Loucy (cell line): ENCODE measurements around the gene TENT4A.
A peak's percentile ranks its signal among the peaks of the same experiment; 100 is the strongest.

ENCODE experiments used
- H2AFZ ChIP-seq: fragments of 200-600 bp; sonication (generic); 2 replicates; pipeline ENCODE4 v1.6.0; 2016; ENCODE audit warnings: antibody characterized with exemption, mild to moderate bottlenecking, low read length, moderate library complexity
- H3F3A ChIP-seq: fragments of 200-600 bp; 2 replicates; pipeline ENCODE4 v1.6.0; 2016; ENCODE audit warnings: antibody characterized with exemption, low read depth, mild to moderate bottlenecking
- H3K27me3 ChIP-seq: fragments of 200-600 bp; sonication (generic); 2 replicates; pipeline ENCODE4 v1.6.1; 2014; ENCODE audit warnings: low read length, mild to moderate bottlenecking; ENCODE audit not compliant: insufficient read depth, poor library complexity, severe bottlenecking
- H3K36me3 ChIP-seq: fragments of 200-600 bp; sonication (generic); 2 replicates; pipeline ENCODE4 v1.6.1; 2016; ENCODE audit warnings: low read length; ENCODE audit not compliant: insufficient read depth
- H3K4me1 ChIP-seq: fragments of 200-600 bp; sonication (generic); 2 replicates; pipeline ENCODE4 v1.5.1; 2014; ENCODE audit warnings: low read length, mild to moderate bottlenecking; ENCODE audit not compliant: insufficient read depth, poor library complexity, severe bottlenecking
- H3K4me2 ChIP-seq: fragments of 200-600 bp; sonication (generic); 2 replicates; pipeline ENCODE4 v1.6.0; 2014; ENCODE audit warnings: antibody characterized with exemption, low read length, low read depth, mild to moderate bottlenecking; ENCODE audit not compliant: poor library complexity, severe bottlenecking
- H3K4me3 ChIP-seq: fragments of 200-600 bp; sonication (generic); 2 replicates; pipeline ENCODE4 v1.5.1; 2014; ENCODE audit warnings: low read length, mild to moderate bottlenecking, mixed read lengths; ENCODE audit not compliant: poor library complexity, severe bottlenecking
- H3K79me2 ChIP-seq: fragments of 200-600 bp; sonication (generic); 2 replicates; pipeline ENCODE4 v1.6.1; 2014; ENCODE audit warnings: low read length; ENCODE audit not compliant: insufficient read depth
- H3K9ac ChIP-seq: fragments of 200-600 bp; sonication (generic); 2 replicates; pipeline ENCODE4 v1.6.0; 2014; ENCODE audit warnings: mild to moderate bottlenecking, low read depth, low read length, moderate library complexity; ENCODE audit not compliant: poor library complexity, severe bottlenecking
- H3K9me2 ChIP-seq: fragments of 200-600 bp; sonication (generic); replicated peaks from 2 replicates; pipeline ENCODE4 v1.6.1; 2016; ENCODE audit warnings: low read depth, low read length, mixed read lengths
- H3K9me3 ChIP-seq: fragments of 200-600 bp; sonication (generic); 2 replicates; pipeline ENCODE4 v1.6.1; 2014; ENCODE audit warnings: mild to moderate bottlenecking, antibody characterized with exemption, low read length, low read depth; ENCODE audit not compliant: insufficient read depth
- H4K20me1 ChIP-seq: fragments of 200-600 bp; sonication (generic); 2 replicates; pipeline ENCODE4 v1.6.0; 2014; ENCODE audit warnings: antibody characterized with exemption, low read length, mild to moderate bottlenecking; ENCODE audit not compliant: insufficient read depth, poor library complexity, severe bottlenecking
- EZH2phosphoT487 ChIP-seq: fragments of 200-600 bp; IDR thresholded peaks from 2 replicates; pipeline ENCODE4 v1.6.1; 2018; ENCODE audit warnings: antibody characterized with exemption, mild to moderate bottlenecking, moderate library complexity, borderline replicate concordance
- TF ChIP-seq, protein P1 (sequence below): fragments of 200-600 bp; sonication (generic); conservative IDR thresholded peaks from 2 replicates; pipeline ENCODE4 v1.5.1; 2014; ENCODE audit warnings: mild to moderate bottlenecking, antibody characterized with exemption, low read length

TENT4A gene

DNA sequence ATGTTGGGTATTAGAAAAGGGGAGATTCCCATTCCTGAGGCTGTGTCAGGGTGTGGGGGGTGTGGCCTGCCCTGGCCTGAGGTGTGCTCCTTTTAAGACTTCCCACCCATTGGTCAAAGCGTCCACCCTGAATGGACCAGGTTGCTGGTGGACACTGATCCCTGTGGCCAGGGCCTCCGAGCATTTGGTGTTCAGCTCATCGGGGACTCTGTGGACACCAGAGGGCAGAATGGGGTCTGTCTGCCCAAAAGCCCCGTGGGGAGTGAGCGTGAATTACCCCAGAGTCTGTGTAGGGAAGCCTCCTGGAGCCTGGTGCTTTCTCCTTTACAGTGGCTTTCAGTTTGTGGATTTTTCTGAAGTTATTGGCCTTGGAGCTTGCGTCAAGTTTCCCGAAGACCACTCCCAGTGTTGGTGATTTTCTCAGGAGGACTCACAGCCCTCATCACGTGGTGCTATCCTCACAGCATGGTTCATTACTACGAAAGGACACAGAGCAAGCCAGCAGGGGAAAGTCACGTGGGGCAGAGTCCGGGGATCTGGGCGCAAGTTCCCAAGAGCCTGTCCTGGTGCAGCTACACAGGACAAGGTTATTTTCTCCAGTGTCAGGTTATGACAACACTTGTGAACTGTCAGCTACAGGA, 55.5 kb downstream of the TENT4A start:
- TF ChIP-seq, protein P1, sequence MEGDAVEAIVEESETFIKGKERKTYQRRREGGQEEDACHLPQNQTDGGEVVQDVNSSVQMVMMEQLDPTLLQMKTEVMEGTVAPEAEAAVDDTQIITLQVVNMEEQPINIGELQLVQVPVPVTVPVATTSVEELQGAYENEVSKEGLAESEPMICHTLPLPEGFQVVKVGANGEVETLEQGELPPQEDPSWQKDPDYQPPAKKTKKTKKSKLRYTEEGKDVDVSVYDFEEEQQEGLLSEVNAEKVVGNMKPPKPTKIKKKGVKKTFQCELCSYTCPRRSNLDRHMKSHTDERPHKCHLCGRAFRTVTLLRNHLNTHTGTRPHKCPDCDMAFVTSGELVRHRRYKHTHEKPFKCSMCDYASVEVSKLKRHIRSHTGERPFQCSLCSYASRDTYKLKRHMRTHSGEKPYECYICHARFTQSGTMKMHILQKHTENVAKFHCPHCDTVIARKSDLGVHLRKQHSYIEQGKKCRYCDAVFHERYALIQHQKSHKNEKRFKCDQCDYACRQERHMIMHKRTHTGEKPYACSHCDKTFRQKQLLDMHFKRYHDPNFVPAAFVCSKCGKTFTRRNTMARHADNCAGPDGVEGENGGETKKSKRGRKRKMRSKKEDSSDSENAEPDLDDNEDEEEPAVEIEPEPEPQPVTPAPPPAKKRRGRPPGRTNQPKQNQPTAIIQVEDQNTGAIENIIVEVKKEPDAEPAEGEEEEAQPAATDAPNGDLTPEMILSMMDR: peak; percentile 32
- no peak for TF ChIP-seq EZH2phosphoT487
- Histone ChIP-seq H3K9me3 (no peaks in the 10 kb centered on the region), H3K9ac (no peak overlapping the region), H3K4me1 (peaks cover 23% of the 10 kb centered on the region), H3K36me3 (no peaks in the 10 kb centered on the region), H3K27me3 (no peaks in the 10 kb centered on the region), H3K9me2 (no peaks in the 10 kb centered on the region), H3K4me2 (no peak overlapping the region), H4K20me1 (no peaks in the 10 kb centered on the region), H3K4me3 (no peak overlapping the region), H2AFZ (no peak overlapping the region), H3F3A (peaks cover 4% of the 10 kb centered on the region; the same call in 1 of the 2 replicates), H3K79me2 (no peaks in the 10 kb centered on the region)

DNA sequence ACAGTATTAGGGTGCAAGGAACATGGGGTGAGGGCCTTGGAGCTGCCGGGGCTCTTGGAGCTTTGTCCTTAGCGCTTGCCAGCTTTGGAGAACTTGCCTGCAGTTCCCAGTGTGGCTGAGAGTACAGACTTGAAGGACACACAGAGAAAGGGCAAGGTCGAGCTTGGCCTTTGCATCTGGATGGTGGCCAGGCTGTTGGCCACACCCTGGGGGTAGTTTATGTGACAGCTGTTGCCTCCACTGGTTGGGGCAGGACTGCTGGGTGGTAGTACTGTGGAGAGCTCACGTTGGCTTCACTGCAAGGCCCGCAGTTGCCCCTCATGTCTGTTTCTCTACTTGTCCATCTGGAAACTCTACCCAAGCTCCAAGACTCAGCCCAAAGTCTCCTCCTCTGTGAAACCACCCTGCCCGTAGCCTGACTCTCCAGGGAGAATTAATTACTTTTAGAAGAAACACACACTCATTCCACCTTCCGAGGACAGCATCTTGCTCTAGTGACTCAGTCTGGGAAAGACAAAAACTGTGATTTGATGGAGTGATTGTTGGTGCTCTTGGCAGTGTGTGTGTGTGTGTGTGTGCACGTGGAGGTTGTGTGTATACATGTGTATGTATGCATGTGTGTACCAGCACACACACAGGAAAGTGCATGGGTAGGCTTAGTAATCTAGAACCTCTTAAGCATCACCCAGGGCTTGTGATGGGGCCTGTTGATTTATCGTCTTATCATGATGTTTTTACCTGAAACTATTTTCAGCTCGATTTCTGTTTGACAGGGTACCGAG, 57.8 kb downstream of the TENT4A start:
- Histone ChIP-seq H3K79me2 (no peaks in the 10 kb centered on the region), H3F3A (peaks cover 3% of the 10 kb centered on the region; the same call in 1 of the 2 replicates), H2AFZ (no peak overlapping the region), H3K27me3 (no peaks in the 10 kb centered on the region), H3K4me3 (no peak overlapping the region), H3K36me3 (no peaks in the 10 kb centered on the region), H3K4me1 (peaks cover 17% of the 10 kb centered on the region), H4K20me1 (no peaks in the 10 kb centered on the region), H3K9me3 (no peaks in the 10 kb centered on the region), H3K9me2 (no peaks in the 10 kb centered on the region), H3K4me2 (no peak overlapping the region), H3K9ac (no peak overlapping the region)
- TF ChIP-seq, protein P1: no peak
- TF ChIP-seq EZH2phosphoT487: no peak

DNA sequence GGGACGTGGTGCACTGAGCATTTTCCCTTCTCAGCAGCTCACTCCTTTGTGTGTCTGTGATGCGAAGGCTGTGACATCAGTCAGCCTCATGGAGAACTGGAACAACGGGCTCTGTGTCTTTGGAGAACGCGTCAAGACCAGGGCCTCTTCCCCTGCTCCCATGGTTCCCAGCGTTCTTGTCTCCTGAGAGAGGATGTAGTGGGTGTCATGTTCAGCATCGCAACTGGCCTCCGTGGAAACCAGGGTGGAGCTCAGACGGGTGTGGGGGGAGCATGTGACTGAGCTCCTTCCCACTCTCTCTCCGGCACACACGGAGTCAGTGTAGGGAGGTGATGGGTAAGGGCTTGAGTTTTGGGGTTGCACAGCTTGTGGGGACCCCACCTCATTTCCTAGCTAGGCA, 59.7 kb downstream of the TENT4A start:
- Histone ChIP-seq H3K9me2 (no peaks in the 10 kb centered on the region), H3K27me3 (no peaks in the 10 kb centered on the region), H3K4me3 (no peak overlapping the region), H3K4me2 (peak overlapping the region; percentile 60), H3K4me1 (peaks cover 4% of the 10 kb centered on the region), H3K9ac (no peak overlapping the region), H2AFZ (no peak overlapping the region), H3F3A (no peaks in the 10 kb centered on the region), H3K79me2 (no peaks in the 10 kb centered on the region), H3K9me3 (no peaks in the 10 kb centered on the region), H4K20me1 (no peaks in the 10 kb centered on the region), H3K36me3 (no peaks in the 10 kb centered on the region)
- TF ChIP-seq EZH2phosphoT487: no peak
- TF ChIP-seq, protein P1: no peak
